OCI-LY1 (cell line): ENCODE measurements around the gene TRIM60.

ENCODE experiments used
- H2AFZ ChIP-seq: fragments of 200-600 bp; sonication (generic), shearing (Covaris generic); 2 replicates; pipeline ENCODE4 v1.6.0; 2014; ENCODE audit warnings: antibody characterized with exemption, mild to moderate bottlenecking, low read length
- H3F3A ChIP-seq: fragments of 200-600 bp; sonication (generic), shearing (Covaris generic); 2 replicates; pipeline ENCODE4 v1.6.0; 2014; ENCODE audit warnings: mild to moderate bottlenecking, antibody characterized with exemption, low read length, moderate library complexity; ENCODE audit not compliant: insufficient read depth
- H3K27ac ChIP-seq: fragments of 200-600 bp; sonication (generic); 2 replicates; pipeline ENCODE4 v1.5.1; 2014; ENCODE audit warnings: low read length, mixed run types, mild to moderate bottlenecking, low read depth; ENCODE audit not compliant: poor library complexity, severe bottlenecking
- H3K27me3 ChIP-seq: fragments of 200-600 bp; sonication (generic); 2 replicates; pipeline ENCODE4 v1.6.0; 2014; ENCODE audit warnings: antibody characterized with exemption, mild to moderate bottlenecking, low read length, moderate library complexity; ENCODE audit not compliant: insufficient read depth
- H3K36me3 ChIP-seq: fragments of 200-600 bp; sonication (generic); 2 replicates; pipeline ENCODE4 v1.6.1; 2014; ENCODE audit warnings: mild to moderate bottlenecking, antibody characterized with exemption, low read length, moderate library complexity, mixed read lengths; ENCODE audit not compliant: insufficient read depth
- H3K4me1 ChIP-seq: fragments of 200-600 bp; sonication (generic); 2 replicates; pipeline ENCODE4 v1.5.1; 2014; ENCODE audit warnings: mild to moderate bottlenecking, low read length, moderate library complexity; ENCODE audit not compliant: insufficient read depth, severe bottlenecking
- H3K4me2 ChIP-seq: fragments of 200-600 bp; sonication (generic), shearing (Covaris generic); 2 replicates; pipeline ENCODE4 v1.6.1; 2014; ENCODE audit warnings: low read length
- H3K4me3 ChIP-seq: fragments of 200-600 bp; sonication (generic); 2 replicates; pipeline ENCODE4 v1.5.1; 2014; ENCODE audit warnings: low read length, low read depth, mild to moderate bottlenecking, mixed read lengths; ENCODE audit not compliant: poor library complexity, severe bottlenecking
- H3K79me2 ChIP-seq: fragments of 200-600 bp; shearing (Covaris generic); 2 replicates; pipeline ENCODE4 v1.6.1; 2016; ENCODE audit warnings: mixed run types, low read length, mixed read lengths; ENCODE audit not compliant: insufficient read depth
- H3K9ac ChIP-seq: fragments of 200-600 bp; sonication (generic), shearing (Covaris generic); 2 replicates; pipeline ENCODE4 v1.6.1; 2014; ENCODE audit warnings: mild to moderate bottlenecking, low read length, mixed read lengths
- H3K9me2 ChIP-seq: fragments of 200-600 bp; sonication (generic), shearing (Covaris generic); 2 replicates; pipeline ENCODE4 v1.6.1; 2014; ENCODE audit warnings: low read depth, mild to moderate bottlenecking, low read length, mixed read lengths
- H3K9me3 ChIP-seq: fragments of 200-600 bp; shearing (Covaris generic); 2 replicates; pipeline ENCODE4 v1.6.1; 2014; ENCODE audit warnings: low read length, mixed read lengths
- H4K20me1 ChIP-seq: fragments of 200-600 bp; sonication (generic), shearing (Covaris generic); 2 replicates; pipeline ENCODE4 v1.6.0; 2016; ENCODE audit warnings: mild to moderate bottlenecking, low read length; ENCODE audit not compliant: insufficient read depth
- CTCF ChIP-seq: fragments of 200-600 bp; sonication (generic), shearing (Covaris generic); IDR thresholded peaks from 2 replicates; pipeline ENCODE4 v1.5.1; 2017; ENCODE audit warnings: mild to moderate bottlenecking, antibody characterized with exemption, low read length, moderate library complexity, mixed read lengths
- EZH2 ChIP-seq: fragments of 200-600 bp; sonication (generic), shearing (Covaris generic); IDR thresholded peaks from 2 replicates; pipeline ENCODE4 v1.8.0; 2017; ENCODE audit warnings: borderline replicate concordance, mixed run types, mild to moderate bottlenecking, antibody characterized with exemption, low read length, moderate library complexity, mixed read lengths

The TRIM60 gene

DNA sequence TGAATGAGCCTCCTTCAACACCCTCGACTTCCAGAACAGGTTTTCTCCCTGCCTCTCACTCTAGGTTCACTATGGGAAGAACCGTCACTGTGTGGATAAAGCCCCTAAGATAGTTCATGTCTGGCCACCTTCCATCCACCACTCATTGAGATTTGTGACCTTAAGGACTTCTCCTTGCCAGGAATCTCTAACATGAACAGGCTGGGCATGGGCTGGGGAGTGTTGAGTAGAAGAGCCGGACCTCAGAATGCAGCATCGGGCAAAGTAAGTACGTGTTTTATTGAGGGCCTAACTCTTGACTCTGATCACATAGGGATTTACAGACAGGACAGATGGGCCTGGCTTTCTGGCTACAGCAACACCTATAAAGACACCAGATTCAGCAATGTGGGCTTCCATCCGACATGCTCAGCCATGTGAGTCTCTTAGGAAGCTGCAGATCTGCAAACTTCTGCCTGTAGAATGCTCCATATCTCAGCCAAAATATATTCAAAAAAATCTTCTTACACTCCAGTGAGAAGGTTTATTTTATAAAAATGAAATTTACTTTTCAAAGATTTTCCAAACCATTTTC is 26.4 kb upstream of the TRIM60 start:
- H2AFZ ChIP-seq: no peak overlapping the region
- H3F3A ChIP-seq: no peaks in the 10 kb centered on the region
- H4K20me1 ChIP-seq: no peaks in the 10 kb centered on the region
- no peak overlapping the region for H3K4me2 ChIP-seq
- H3K79me2 ChIP-seq: no peaks in the 10 kb centered on the region
- no peaks in the 10 kb centered on the region for H3K9me3 ChIP-seq
- H3K27ac ChIP-seq: no peak overlapping the region
- H3K4me1 ChIP-seq: no peaks in the 10 kb centered on the region
- H3K9me2 ChIP-seq: no peaks in the 10 kb centered on the region
- no peak for TF ChIP-seq CTCF
- no peak for TF ChIP-seq EZH2
- H3K36me3 ChIP-seq: no peaks in the 10 kb centered on the region
- H3K27me3 ChIP-seq: no peaks in the 10 kb centered on the region; the same call in 1 of the 2 replicates
- H3K9ac ChIP-seq: no peak overlapping the region
- no peak overlapping the region for H3K4me3 ChIP-seq

DNA sequence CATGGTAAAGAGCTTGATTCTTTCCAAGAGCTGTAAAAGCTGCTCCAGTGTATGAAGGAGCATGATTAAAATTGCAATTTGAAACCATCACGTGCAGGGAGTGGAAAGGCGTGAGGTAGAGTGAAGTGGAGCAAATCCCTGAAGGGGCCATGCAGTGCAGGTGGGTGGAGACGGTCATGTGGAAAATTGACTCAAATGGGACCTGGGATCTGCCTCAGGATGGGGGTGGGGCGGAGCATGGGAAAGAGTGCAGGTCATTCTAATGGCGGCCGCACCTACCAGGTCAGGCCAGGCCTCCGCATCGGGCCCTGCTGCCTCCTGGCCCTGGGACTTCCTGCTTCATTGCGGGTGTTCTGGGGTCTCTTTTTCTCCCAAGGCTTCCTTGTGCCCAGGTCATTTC is 25.3 kb upstream of the TRIM60 start:
- Histone ChIP-seq H3K27me3 (no peaks in the 10 kb centered on the region; the same call in 1 of the 2 replicates), H3K9ac (no peak overlapping the region), H3K36me3 (no peaks in the 10 kb centered on the region), H2AFZ (no peak overlapping the region), H3K9me3 (no peaks in the 10 kb centered on the region), H4K20me1 (no peaks in the 10 kb centered on the region), H3K27ac (no peak overlapping the region), H3K4me2 (no peak overlapping the region), H3K4me3 (no peak overlapping the region), H3K9me2 (no peaks in the 10 kb centered on the region), H3F3A (no peaks in the 10 kb centered on the region), H3K4me1 (no peaks in the 10 kb centered on the region), H3K79me2 (no peaks in the 10 kb centered on the region)
- TF ChIP-seq CTCF (no peak), EZH2 (no peak)

- Histone ChIP-seq H3F3A (no peaks in the 10 kb centered on the region), H3K36me3 (no peaks in the 10 kb centered on the region), H3K4me2 (no peak overlapping the region), H3K4me1 (no peaks in the 10 kb centered on the region), H3K9ac (no peak overlapping the region), H3K9me2 (no peaks in the 10 kb centered on the region), H3K4me3 (no peak overlapping the region), H3K27ac (no peak overlapping the region), H4K20me1 (no peaks in the 10 kb centered on the region), H3K9me3 (no peaks in the 10 kb centered on the region), H3K27me3 (no peaks in the 10 kb centered on the region; the same call in 1 of the 2 replicates), H2AFZ (no peak overlapping the region), H3K79me2 (no peaks in the 10 kb centered on the region)
- TF ChIP-seq CTCF: no peak
- no peak for TF ChIP-seq EZH2
Observed at GRCh38 chr4:165006886-165007285, 24.9 kb upstream of the TRIM60 start.
